HepG2 (cell line): ENCODE measurements around the gene RRP12. TPM values are rescaled to one million over a fixed set of nuclear protein-coding genes. Genes with fewer than 3 reads are reported as not detected.
A peak's percentile ranks its signal among the peaks of the same experiment; 100 is the strongest.

ENCODE experiments used
- ATAC-seq: fragments of 200-7000 bp; cut with Tn5 transposase; 3 replicates; pipeline ENCODE4 v1.9.1; 2020; ENCODE audit warnings: mild to moderate bottlenecking, moderate library complexity
- BruUV-seq: library from RNA; stranded (reverse); fragments of 400-500 nt; replicated peaks from 2 replicates; lab custom pipeline; 2021; lab: Mats Ljungman, UMichigan
- CTCF ChIA-PET: fragments of 300-600 bp; formaldehyde crosslinking; extraction: SDS; loops from one replicate; lab custom pipeline; 2021; ENCODE audit warnings: low total read pairs, inconsistent platforms, low intra/inter-chr PET ratio; lab: Yijun Ruan, JAX
- POLR2A ChIA-PET: fragments of 350-600 bp; sonication (Branson Sonifier 250); formaldehyde crosslinking; loops from one replicate; lab custom pipeline; 2020; ENCODE audit warnings: antibody characterized with exemption, inconsistent platforms; lab: Yijun Ruan, JAX
- DNase-seq: peaks from one replicate; pipeline ENCODE4 v3.0.0-alpha.2; 2015; ENCODE audit warnings: low spot score
- FAIRE-seq: peaks from 3 replicates; lab custom pipeline; 2011; peaks lifted over from hg19 to GRCh38; lab: Jason Lieb, UNC
- H2AFZ ChIP-seq: one replicate; pipeline ENCODE4 v1.6.1; 2011; ENCODE audit warnings: low read length, inconsistent platforms
- H3K27ac ChIP-seq: fragments of 300-600 bp; 3 replicates; pipeline ENCODE4 v1.8.0; 2011; ENCODE audit warnings: mixed run types, mild to moderate bottlenecking, mixed read lengths, low read length, inconsistent platforms; ENCODE audit not compliant: insufficient read depth; ENCODE audit errors: extremely low read length
- H3K27me3 ChIP-seq, 2 experiments: fragments of 200-600 bp in 1 of 2; 2 replicates in 1 of 2; 3 replicates in 1 of 2; pipeline versions ENCODE4 v1.6.0 to v1.8.0; 2011; ENCODE audit warnings: low read length in 2 of 2, mild to moderate bottlenecking in 2 of 2, moderate library complexity in 2 of 2, inconsistent platforms in 1 of 2; ENCODE audit not compliant: insufficient read depth in 2 of 2, control insufficient read depth in 1 of 2
- H3K36me3 ChIP-seq, 2 experiments: fragments of 200-600 bp in 1 of 2; replicated peaks in 1 of 2; 2 replicates in 1 of 2; 3 replicates in 1 of 2; pipeline versions ENCODE4 v1.5.1 to v1.8.0; 2011; ENCODE audit warnings: low read length in 2 of 2, inconsistent platforms in 1 of 2; ENCODE audit not compliant: insufficient read depth in 2 of 2, control insufficient read depth in 1 of 2
- H3K4me1 ChIP-seq: 2 replicates; pipeline ENCODE4 v1.5.1; 2012; ENCODE audit warnings: low read length, inconsistent platforms; ENCODE audit not compliant: insufficient read depth
- H3K4me2 ChIP-seq: 2 replicates; pipeline ENCODE4 v1.6.0; 2011; ENCODE audit warnings: low read depth, low read length, inconsistent platforms
- H3K4me3 ChIP-seq, 3 experiments: fragments of 200-600 bp in 1 of 3; sonication (generic), shearing (Covaris generic) in 1 of 3; replicated peaks in 1 of 3; 2 replicates each; pipeline ENCODE4 v1.5.1; 2011 to 2016; ENCODE audit warnings: low read length in 3 of 3, inconsistent platforms in 2 of 3, low read depth in 2 of 3, mild to moderate bottlenecking in 2 of 3, control low read depth in 1 of 3, mixed read lengths in 1 of 3; ENCODE audit not compliant: insufficient read depth in 1 of 3
- H3K79me2 ChIP-seq: one replicate; pipeline ENCODE4 v1.6.1; 2011; ENCODE audit warnings: low read length, inconsistent platforms; ENCODE audit not compliant: insufficient read depth
- H3K9ac ChIP-seq: 2 replicates; pipeline ENCODE4 v1.6.0; 2011; ENCODE audit warnings: mild to moderate bottlenecking, low read depth, low read length, inconsistent platforms; ENCODE audit not compliant: insufficient read depth
- H3K9me3 ChIP-seq: 2 replicates; pipeline ENCODE4 v1.5.1; 2012; ENCODE audit warnings: mild to moderate bottlenecking, low read length
- H4K20me1 ChIP-seq: 2 replicates; pipeline ENCODE4 v1.6.0; 2011; ENCODE audit warnings: inconsistent platforms, mild to moderate bottlenecking, low read length, moderate library complexity; ENCODE audit not compliant: insufficient read depth
- ATRX ChIP-seq: sonication (generic); formaldehyde crosslinking; IDR thresholded peaks from 2 replicates; pipeline ENCODE4 v1.4.0; 2020; ENCODE audit warnings: missing genetic modification reagents, borderline replicate concordance
- MBD4 ChIP-seq: IDR thresholded peaks from 2 replicates; pipeline ENCODE4 v1.6.1; 2012; ENCODE audit warnings: low read length, inconsistent platforms, borderline replicate concordance
- POLR2A ChIP-seq, 2 experiments: IDR thresholded peaks; 2 replicates each; pipeline ENCODE4 v1.6.1; 2011; ENCODE audit warnings: low read depth in 2 of 2, low read length in 2 of 2, mild to moderate bottlenecking in 1 of 2, moderate library complexity in 1 of 2; ENCODE audit not compliant: insufficient read depth in 1 of 2
- POLR2AphosphoS5 ChIP-seq: IDR thresholded peaks from 2 replicates; pipeline ENCODE4 v1.6.1; 2012; ENCODE audit warnings: low read depth, low read length
- POLR2G ChIP-seq: fragments of 200-400 bp; formaldehyde crosslinking; IDR thresholded peaks from 2 replicates; pipeline ENCODE4 v1.6.1; 2018; ENCODE audit warnings: mild to moderate bottlenecking, low read depth, low read length, moderate library complexity
- RBM22 ChIP-seq: fragments of 200-400 bp; formaldehyde crosslinking; optimal IDR thresholded peaks from 2 replicates; pipeline ENCODE3; 2017; ENCODE audit warnings: mild to moderate bottlenecking, low read length, moderate library complexity
- STAG1 ChIP-seq: sonication (generic); formaldehyde crosslinking; IDR thresholded peaks from 2 replicates; pipeline ENCODE4 v1.4.0; 2020; ENCODE audit warnings: missing genetic modification reagents
- ZKSCAN8 ChIP-seq: IDR thresholded peaks from 2 replicates; pipeline ENCODE4 v1.6.1; 2016; ENCODE audit warnings: borderline replicate concordance, missing genetic modification reagents, missing compliant biosample characterization
- ZNF431 ChIP-seq: sonication (generic); formaldehyde crosslinking; IDR thresholded peaks from 2 replicates; pipeline ENCODE4 v1.9.0; 2022; ENCODE audit warnings: missing genetic modification reagents, low read depth, mild to moderate bottlenecking, borderline replicate concordance
- ZNF652 ChIP-seq: IDR thresholded peaks from 2 replicates; pipeline ENCODE4 v1.6.1; 2016; ENCODE audit warnings: low read depth, borderline replicate concordance
- in situ Hi-C: cut with HindIII; loops from 2 replicates; pipeline ENCODE4 v1.10.0; 2017; ENCODE audit warnings: low pct_unique_long_range_greater_than_20kb; ENCODE audit not compliant: extremely low pct_ligation_motif_present
- intact Hi-C: fragments of 100-400 bp; cut with micrococcal nuclease; formaldehyde crosslinking; loops from one replicate; pipeline ENCODE4 v1.10.0; 2022; ENCODE audit not compliant: unreplicated experiment
- polyA plus RNA-seq, 8 experiments: library from polyadenylated mRNA; depleted of rRNA in 3 of 8; stranded (reverse) in 7 of 8; unstranded in 1 of 8; fragments of >200 nt; fragmentation: Illumina TruSeq in 4 of 8; extraction: Trizol in 4 of 8; gene quantifications; 2 replicates each; pipeline versions ENCODE4 v1.2.1 to v1.2.3, GENCODE V29; 2011 to 2016; ENCODE audit warnings: low read depth in 4 of 8, missing spikeins in 1 of 8, mixed read lengths in 1 of 8; ENCODE audit not compliant: insufficient read depth in 1 of 8
- total RNA-seq, 5 experiments: library from RNA; depleted of rRNA; stranded (reverse); fragments of >200 nt; fragmentation: Illumina TruSeq; extraction: Trizol; gene quantifications; 2 replicates each; pipeline ENCODE4 v1.2.3, GENCODE V29; 2016; ENCODE audit warnings: low read depth in 1 of 5
- TF ChIP-seq, protein P1 (sequence below): sonication (generic); formaldehyde crosslinking; IDR thresholded peaks from 2 replicates; pipeline ENCODE4 v1.5.1; 2020; ENCODE audit warnings: missing genetic modification reagents, mild to moderate bottlenecking, borderline replicate concordance
- TF ChIP-seq, protein P2 (sequence below): sonication (generic); formaldehyde crosslinking; IDR thresholded peaks from 2 replicates; pipeline ENCODE4 v1.5.0; 2020; ENCODE audit warnings: mild to moderate bottlenecking, missing genetic modification reagents, moderate library complexity
- TF ChIP-seq, protein P3 (sequence below): sonication (generic); formaldehyde crosslinking; IDR thresholded peaks from 2 replicates; pipeline ENCODE4 v1.8.0; 2022; ENCODE audit warnings: mild to moderate bottlenecking, missing genetic modification reagents

Gene RRP12
- total and polyA plus RNA-seq, 2 of the 13 experiments (the other 11 are each of a cell fraction or from before 2014, with no cell fraction given) = 13.2 to 39.4 TPM

DNA sequence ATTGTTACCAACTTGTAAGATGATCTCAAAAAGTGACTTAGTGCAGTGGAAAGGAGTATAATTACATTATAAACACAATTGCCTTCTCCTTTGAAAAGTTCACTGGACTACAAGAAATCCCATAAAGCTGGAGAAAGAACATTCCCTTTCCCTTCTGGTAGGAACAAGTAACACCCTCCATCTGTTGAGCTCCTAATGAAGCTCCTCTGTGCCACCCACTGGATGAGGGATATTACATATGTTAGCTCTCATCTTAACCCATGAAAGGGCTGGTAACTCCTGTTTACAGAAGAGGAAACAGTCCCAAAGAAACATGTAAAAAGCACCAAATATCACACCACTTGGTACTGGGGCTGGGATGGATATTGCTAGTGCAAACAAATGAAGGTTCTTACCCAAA, 32.9 kb upstream of the RRP12 start:
- no TSS peak for BruUV-seq
- CTCF ChIA-PET = no interaction called here
- Histone ChIP-seq H3K36me3 (peaks cover 10 to 51% of the 10 kb centered on the region in 2 experiments), H3K4me3 (no peak overlapping the region), H3K4me1 (peaks cover 15% of the 10 kb centered on the region), H3K9ac (no peak overlapping the region), H4K20me1 (peaks cover 15% of the 10 kb centered on the region), H3K79me2 (peaks cover 10% of the 10 kb centered on the region), H3K9me3 (no peaks in the 10 kb centered on the region), H2AFZ (no peak overlapping the region), H3K4me2 (no peak overlapping the region), H3K27me3 (no peaks in the 10 kb centered on the region), H3K27ac (no peak overlapping the region)
- no peak for FAIRE-seq
- intact Hi-C loops (no loop called here), in situ Hi-C loops (no loop called here)
- ATAC-seq = peak; percentile 69
- POLR2A ChIA-PET = interaction anchor here (1.3 to 1.5 kb wide), 3 partner anchors 11 to 26 kb away, joined by 3 to 4 read pairs (median 4); no protein-coding TSS in a partner anchor
- no peak for DNase-seq
- TF ChIP-seq, protein P1, sequence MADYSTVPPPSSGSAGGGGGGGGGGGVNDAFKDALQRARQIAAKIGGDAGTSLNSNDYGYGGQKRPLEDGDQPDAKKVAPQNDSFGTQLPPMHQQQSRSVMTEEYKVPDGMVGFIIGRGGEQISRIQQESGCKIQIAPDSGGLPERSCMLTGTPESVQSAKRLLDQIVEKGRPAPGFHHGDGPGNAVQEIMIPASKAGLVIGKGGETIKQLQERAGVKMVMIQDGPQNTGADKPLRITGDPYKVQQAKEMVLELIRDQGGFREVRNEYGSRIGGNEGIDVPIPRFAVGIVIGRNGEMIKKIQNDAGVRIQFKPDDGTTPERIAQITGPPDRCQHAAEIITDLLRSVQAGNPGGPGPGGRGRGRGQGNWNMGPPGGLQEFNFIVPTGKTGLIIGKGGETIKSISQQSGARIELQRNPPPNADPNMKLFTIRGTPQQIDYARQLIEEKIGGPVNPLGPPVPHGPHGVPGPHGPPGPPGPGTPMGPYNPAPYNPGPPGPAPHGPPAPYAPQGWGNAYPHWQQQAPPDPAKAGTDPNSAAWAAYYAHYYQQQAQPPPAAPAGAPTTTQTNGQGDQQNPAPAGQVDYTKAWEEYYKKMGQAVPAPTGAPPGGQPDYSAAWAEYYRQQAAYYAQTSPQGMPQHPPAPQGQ (CRISPR knock-in tag) = 0 out of 2 replicates have a peak, but pooled peaks have one; percentile 32
- peak; percentile 49; the same call in 1 of the 2 replicates for TF ChIP-seq POLR2AphosphoS5
- TF ChIP-seq MBD4 = 0 out of 2 replicates have a peak, but pooled peaks have one; percentile 15
- TF ChIP-seq, protein P2, sequence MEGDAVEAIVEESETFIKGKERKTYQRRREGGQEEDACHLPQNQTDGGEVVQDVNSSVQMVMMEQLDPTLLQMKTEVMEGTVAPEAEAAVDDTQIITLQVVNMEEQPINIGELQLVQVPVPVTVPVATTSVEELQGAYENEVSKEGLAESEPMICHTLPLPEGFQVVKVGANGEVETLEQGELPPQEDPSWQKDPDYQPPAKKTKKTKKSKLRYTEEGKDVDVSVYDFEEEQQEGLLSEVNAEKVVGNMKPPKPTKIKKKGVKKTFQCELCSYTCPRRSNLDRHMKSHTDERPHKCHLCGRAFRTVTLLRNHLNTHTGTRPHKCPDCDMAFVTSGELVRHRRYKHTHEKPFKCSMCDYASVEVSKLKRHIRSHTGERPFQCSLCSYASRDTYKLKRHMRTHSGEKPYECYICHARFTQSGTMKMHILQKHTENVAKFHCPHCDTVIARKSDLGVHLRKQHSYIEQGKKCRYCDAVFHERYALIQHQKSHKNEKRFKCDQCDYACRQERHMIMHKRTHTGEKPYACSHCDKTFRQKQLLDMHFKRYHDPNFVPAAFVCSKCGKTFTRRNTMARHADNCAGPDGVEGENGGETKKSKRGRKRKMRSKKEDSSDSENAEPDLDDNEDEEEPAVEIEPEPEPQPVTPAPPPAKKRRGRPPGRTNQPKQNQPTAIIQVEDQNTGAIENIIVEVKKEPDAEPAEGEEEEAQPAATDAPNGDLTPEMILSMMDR (CRISPR knock-in tag) = 0 out of 2 replicates have a peak, but pooled peaks have one; percentile 21
- TF ChIP-seq ZKSCAN8 (CRISPR knock-in tag) = no peak
- 0 out of 4 replicates have a peak, but pooled peaks of 1 of the 2 experiments have one; percentile 20 for TF ChIP-seq POLR2A (IDR thresholded peaks at IDR 0.05; ENCODE audit: insufficient read depth in 1 of 2, low read depth in 2 of 2, low read length in 2 of 2)
- no peak for TF ChIP-seq ATRX (CRISPR knock-in tag)
- peak; percentile 31; the same call in 1 of the 2 replicates for TF ChIP-seq STAG1 (CRISPR knock-in tag)
- TF ChIP-seq POLR2G = peak; percentile 67
- peak; percentile 73 for TF ChIP-seq RBM22
- peak; percentile 36; the same call in 1 of the 2 replicates for TF ChIP-seq ZNF652 (CRISPR knock-in tag)
- TF ChIP-seq ZNF431 (CRISPR knock-in tag) = no peak
- TF ChIP-seq, protein P3, sequence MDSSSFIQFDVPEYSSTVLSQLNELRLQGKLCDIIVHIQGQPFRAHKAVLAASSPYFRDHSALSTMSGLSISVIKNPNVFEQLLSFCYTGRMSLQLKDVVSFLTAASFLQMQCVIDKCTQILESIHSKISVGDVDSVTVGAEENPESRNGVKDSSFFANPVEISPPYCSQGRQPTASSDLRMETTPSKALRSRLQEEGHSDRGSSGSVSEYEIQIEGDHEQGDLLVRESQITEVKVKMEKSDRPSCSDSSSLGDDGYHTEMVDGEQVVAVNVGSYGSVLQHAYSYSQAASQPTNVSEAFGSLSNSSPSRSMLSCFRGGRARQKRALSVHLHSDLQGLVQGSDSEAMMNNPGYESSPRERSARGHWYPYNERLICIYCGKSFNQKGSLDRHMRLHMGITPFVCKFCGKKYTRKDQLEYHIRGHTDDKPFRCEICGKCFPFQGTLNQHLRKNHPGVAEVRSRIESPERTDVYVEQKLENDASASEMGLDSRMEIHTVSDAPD (CRISPR knock-in tag) = no peak
